CD8-positive, alpha-beta memory T cell (primary cell): ENCODE measurements around the gene ABCC2. TPM values are rescaled to one million over a fixed set of nuclear protein-coding genes. Genes with fewer than 3 reads are reported as not detected.

Experiments
- CTCF ChIA-PET: fragments of 350-600 bp; sonication (Branson Sonifier 250); formaldehyde crosslinking; loops from one replicate; lab custom pipeline; 2021; ENCODE audit warnings: antibody characterized with exemption; lab: Charles Lee
- POLR2A ChIA-PET: fragments of 350-600 bp; sonication (Branson Sonifier 250); formaldehyde crosslinking; loops from one replicate; lab custom pipeline; 2021; ENCODE audit warnings: antibody characterized with exemption; lab: Charles Lee
- DNase-seq, 5 donors: peaks; one replicate each; pipeline versions ENCODE4 v3.0.0 to v3.0.0-alpha.2; 2020 to 2022; ENCODE audit warnings: mixed read lengths in 1 of 5
- H3K27ac ChIP-seq: one replicate; pipeline ENCODE4 v1.7.0; 2013; ENCODE audit warnings: low read depth, mild to moderate bottlenecking, low read length, moderate library complexity
- H3K27me3 ChIP-seq: 2 replicates; pipeline ENCODE4 v1.7.0; 2013; ENCODE audit warnings: low read length, mild to moderate bottlenecking; ENCODE audit not compliant: insufficient read depth, poor library complexity, severe bottlenecking
- H3K36me3 ChIP-seq: 2 replicates; pipeline ENCODE4 v1.7.0; 2013; ENCODE audit warnings: mild to moderate bottlenecking, low read length, moderate library complexity; ENCODE audit not compliant: insufficient read depth
- H3K4me1 ChIP-seq: 2 replicates; pipeline ENCODE4 v1.7.0; 2013; ENCODE audit warnings: mild to moderate bottlenecking, low read length, moderate library complexity; ENCODE audit not compliant: insufficient read depth
- H3K4me3 ChIP-seq: 2 replicates; pipeline ENCODE4 v1.7.0; 2013; ENCODE audit warnings: mild to moderate bottlenecking, low read length
- H3K9me3 ChIP-seq: 2 replicates; pipeline ENCODE4 v1.7.0; 2013; ENCODE audit warnings: mild to moderate bottlenecking, low read length
- H3K27ac Mint-ChIP-seq, 8 donors: one replicate each; pipeline ENCODE4 v1.8.0; 2020 to 2021; ENCODE audit warnings: mixed read lengths in 8 of 8, mild to moderate bottlenecking in 6 of 8, inconsistent platforms in 3 of 8, moderate library complexity in 3 of 8
- H3K27me3 Mint-ChIP-seq, 2 donors: one replicate each; pipeline ENCODE4 v1.8.0; 2020 to 2021; ENCODE audit warnings: mixed read lengths in 2 of 2, mild to moderate bottlenecking in 1 of 2, moderate library complexity in 1 of 2
- H3K36me3 Mint-ChIP-seq, 3 donors: one replicate each; pipeline ENCODE4 v1.8.0; 2020 to 2021; ENCODE audit warnings: mixed read lengths in 3 of 3, inconsistent platforms in 1 of 3, mild to moderate bottlenecking in 1 of 3
- H3K4me1 Mint-ChIP-seq, 3 donors: one replicate each; pipeline ENCODE4 v1.8.0; 2020 to 2021; ENCODE audit warnings: mixed read lengths in 3 of 3, inconsistent platforms in 1 of 3, mild to moderate bottlenecking in 1 of 3
- H3K4me3 Mint-ChIP-seq, 7 donors: one replicate each; pipeline ENCODE4 v1.8.0; 2020 to 2021; ENCODE audit warnings: mixed read lengths in 7 of 7, mild to moderate bottlenecking in 6 of 7, moderate library complexity in 4 of 7, inconsistent platforms in 2 of 7
- H3K9me3 Mint-ChIP-seq, 5 donors: one replicate each; pipeline ENCODE4 v1.8.0; 2020 to 2022; ENCODE audit warnings: mixed read lengths in 5 of 5, mild to moderate bottlenecking in 3 of 5, moderate library complexity in 2 of 5, inconsistent platforms in 1 of 5
- polyA plus RNA-seq: library from polyadenylated mRNA; unstranded; fragments of 300-500 nt; fragmentation: Illumina TruSeq; gene quantifications from one replicate; pipeline ENCODE4 v1.2.3, GENCODE V29; 2021
- total RNA-seq, 2 experiments: library from RNA; stranded (reverse); gene quantifications; one replicate each; pipeline ENCODE4 v1.2.3, GENCODE V29; 2021

Gene ABCC2
- total and polyA plus RNA-seq, 3 experiments from 2014 or later: 0.14 to 1.5 (median 1.1) TPM

GRCh38 chr10:99804471-99804870 is 22.0 kb downstream of the ABCC2 start:
- H3K4me3 Mint-ChIP-seq: no peak overlapping the region
- no peak for DNase-seq
- H3K27me3 Mint-ChIP-seq: peaks cover 0 to 3% of the 10 kb centered on the region in 2 donors
- CTCF ChIA-PET: no interaction called here
- H3K27me3 ChIP-seq: no peaks in the 10 kb centered on the region
- H3K36me3 ChIP-seq: no peaks in the 10 kb centered on the region
- H3K36me3 Mint-ChIP-seq: peaks cover 4 to 5% (median 4%) of the 10 kb centered on the region in 3 donors
- H3K4me1 ChIP-seq: no peaks in the 10 kb centered on the region
- H3K4me1 Mint-ChIP-seq: no peaks in the 10 kb centered on the region
- no peak overlapping the region for H3K27ac Mint-ChIP-seq
- POLR2A ChIA-PET: no interaction called here
- H3K4me3 ChIP-seq: no peak overlapping the region
- no peaks in the 10 kb centered on the region for H3K9me3 ChIP-seq
- H3K9me3 Mint-ChIP-seq: no peaks in the 10 kb centered on the region
- H3K27ac ChIP-seq: no peak overlapping the region

- peaks cover 4 to 10% (median 4%) of the 10 kb centered on the region in 3 donors for H3K36me3 Mint-ChIP-seq
- no peaks in the 10 kb centered on the region for H3K4me1 Mint-ChIP-seq
- Histone ChIP-seq H3K4me1 (no peaks in the 10 kb centered on the region), H3K27me3 (no peaks in the 10 kb centered on the region), H3K27ac (no peak overlapping the region), H3K4me3 (no peak overlapping the region), H3K36me3 (no peaks in the 10 kb centered on the region), H3K9me3 (no peaks in the 10 kb centered on the region)
- no peaks in the 10 kb centered on the region for H3K9me3 Mint-ChIP-seq
- DNase-seq: no peak
- H3K27ac Mint-ChIP-seq: no peak overlapping the region
- no peak overlapping the region for H3K4me3 Mint-ChIP-seq
- ChIA-PET CTCF (no interaction called here), POLR2A (no interaction called here)
- H3K27me3 Mint-ChIP-seq: peaks cover 0 to 3% of the 10 kb centered on the region in 2 donors
These were observed 22.8 kb downstream of the ABCC2 start for GRCh38 chr10:99805190-99805589.

- Histone ChIP-seq H3K27ac (no peak overlapping the region), H3K4me1 (no peaks in the 10 kb centered on the region), H3K36me3 (no peaks in the 10 kb centered on the region), H3K9me3 (no peaks in the 10 kb centered on the region), H3K27me3 (no peaks in the 10 kb centered on the region), H3K4me3 (no peak overlapping the region)
- peaks cover 4 to 13% (median 4%) of the 10 kb centered on the region in 3 donors for H3K36me3 Mint-ChIP-seq
- H3K27ac Mint-ChIP-seq: peak overlapping the region in 1 of 8 donors; percentile 29
- ChIA-PET CTCF (interaction anchor here (1.1 kb wide), 1 partner anchor 240 kb away, joined by 3 read pairs; no protein-coding TSS in a partner anchor), POLR2A (no interaction called here)
- H3K9me3 Mint-ChIP-seq: no peaks in the 10 kb centered on the region
- no peak for DNase-seq
- no peaks in the 10 kb centered on the region for H3K4me1 Mint-ChIP-seq
- H3K4me3 Mint-ChIP-seq: no peak overlapping the region
- peaks cover 0 to 4% of the 10 kb centered on the region in 2 donors for H3K27me3 Mint-ChIP-seq
These were observed 23.7 kb downstream of the ABCC2 start for GRCh38 chr10:99806091-99806490.

GRCh38 chr10:99807786-99808185 is 25.3 kb downstream of the ABCC2 start:
- Histone ChIP-seq H3K36me3 (no peaks in the 10 kb centered on the region), H3K4me1 (no peaks in the 10 kb centered on the region), H3K27ac (no peak overlapping the region), H3K4me3 (no peak overlapping the region), H3K9me3 (no peaks in the 10 kb centered on the region), H3K27me3 (no peaks in the 10 kb centered on the region)
- H3K4me3 Mint-ChIP-seq: no peak overlapping the region
- peaks cover 0 to 4% of the 10 kb centered on the region in 2 donors for H3K27me3 Mint-ChIP-seq
- no peak for DNase-seq
- POLR2A ChIA-PET: no interaction called here
- peaks cover 4 to 13% (median 4%) of the 10 kb centered on the region in 3 donors for H3K36me3 Mint-ChIP-seq
- no peak overlapping the region for H3K27ac Mint-ChIP-seq
- CTCF ChIA-PET: no interaction called here
- no peaks in the 10 kb centered on the region for H3K4me1 Mint-ChIP-seq
- H3K9me3 Mint-ChIP-seq: no peaks in the 10 kb centered on the region

- no peaks in the 10 kb centered on the region for H3K27me3 ChIP-seq
- peaks cover 4 to 12% (median 4%) of the 10 kb centered on the region in 3 donors for H3K36me3 Mint-ChIP-seq
- POLR2A ChIA-PET: no interaction called here
These were observed 25.8 kb downstream of the ABCC2 start for GRCh38 chr10:99808270-99808669.

GRCh38 chr10:99809481-99809880 is 27.0 kb downstream of the ABCC2 start:
- H3K4me3 Mint-ChIP-seq: no peak overlapping the region
- no peak for DNase-seq

More at GRCh38 chr10:99808270-99808669, 25.8 kb downstream of the ABCC2 start:
- CTCF ChIA-PET: no interaction called here
- Histone ChIP-seq H3K4me1 (no peaks in the 10 kb centered on the region), H3K36me3 (no peaks in the 10 kb centered on the region), H3K9me3 (no peaks in the 10 kb centered on the region), H3K27ac (no peak overlapping the region), H3K4me3 (no peak overlapping the region)
- H3K27ac Mint-ChIP-seq: no peak overlapping the region
- H3K4me1 Mint-ChIP-seq: no peaks in the 10 kb centered on the region
- peaks cover 0 to 4% of the 10 kb centered on the region in 2 donors for H3K27me3 Mint-ChIP-seq
- no peak for DNase-seq
- H3K4me3 Mint-ChIP-seq: no peak overlapping the region
- no peaks in the 10 kb centered on the region for H3K9me3 Mint-ChIP-seq

GRCh38 chr10:99809931-99810615 is 27.6 kb downstream of the ABCC2 start:
- CTCF ChIA-PET: no interaction called here

More at GRCh38 chr10:99809481-99809880, 27.0 kb downstream of the ABCC2 start:
- Histone ChIP-seq H3K36me3 (no peaks in the 10 kb centered on the region), H3K4me3 (no peak overlapping the region), H3K27me3 (no peaks in the 10 kb centered on the region), H3K4me1 (no peaks in the 10 kb centered on the region), H3K27ac (no peak overlapping the region), H3K9me3 (no peaks in the 10 kb centered on the region)
- ChIA-PET CTCF (no interaction called here), POLR2A (no interaction called here)
- H3K9me3 Mint-ChIP-seq: no peaks in the 10 kb centered on the region
- H3K27me3 Mint-ChIP-seq: peaks cover 0 to 4% of the 10 kb centered on the region in 2 donors
- no peaks in the 10 kb centered on the region for H3K4me1 Mint-ChIP-seq
- peaks cover 4 to 11% (median 4%) of the 10 kb centered on the region in 3 donors for H3K36me3 Mint-ChIP-seq
- no peak overlapping the region for H3K27ac Mint-ChIP-seq

GRCh38 chr10:99812177-99812576 is 29.7 kb downstream of the ABCC2 start:
- Mint-ChIP-seq H3K9me3 (no peaks in the 10 kb centered on the region), H3K4me1 (no peaks in the 10 kb centered on the region), H3K27ac (peak overlapping the region in 1 of 8 donors; percentile 33), H3K4me3 (no peak overlapping the region), H3K36me3 (peaks cover 2 to 9% (median 5%) of the 10 kb centered on the region in 3 donors), H3K27me3 (peaks cover 0 to 4% of the 10 kb centered on the region in 2 donors)
- CTCF ChIA-PET: interaction anchor here (1.6 kb wide), 1 partner anchor 34 kb away, joined by 3 read pairs; no protein-coding TSS in a partner anchor
- POLR2A ChIA-PET: no interaction called here
- DNase-seq: no peak
- Histone ChIP-seq H3K4me1 (no peaks in the 10 kb centered on the region), H3K27me3 (no peaks in the 10 kb centered on the region), H3K4me3 (no peak overlapping the region), H3K27ac (no peak overlapping the region), H3K36me3 (no peaks in the 10 kb centered on the region), H3K9me3 (no peaks in the 10 kb centered on the region)

More at GRCh38 chr10:99809931-99810615, 27.6 kb downstream of the ABCC2 start:
- Mint-ChIP-seq H3K4me3 (no peak overlapping the region), H3K27ac (peak overlapping the region in 1 of 8 donors; percentile 36), H3K27me3 (peaks cover 0 to 4% of the 10 kb centered on the region in 2 donors), H3K4me1 (no peaks in the 10 kb centered on the region), H3K36me3 (peaks cover 4 to 9% (median 4%) of the 10 kb centered on the region in 3 donors), H3K9me3 (no peaks in the 10 kb centered on the region)
- H3K27ac ChIP-seq: no peak overlapping the region
- H3K9me3 ChIP-seq: no peaks in the 10 kb centered on the region
- H3K4me3 ChIP-seq: no peak overlapping the region
- H3K27me3 ChIP-seq: no peaks in the 10 kb centered on the region
- no peak for DNase-seq
- POLR2A ChIA-PET: no interaction called here
- no peaks in the 10 kb centered on the region for H3K36me3 ChIP-seq
- no peaks in the 10 kb centered on the region for H3K4me1 ChIP-seq
